Retina (tissue), 1 donor: ENCODE results near the gene FMNL3.
A peak's percentile ranks its signal among the peaks of the same experiment; 100 is the strongest.

Source experiments
- DNase-seq: peaks from one replicate; pipeline ENCODE4 v3.0.0-alpha.2; 2016

The FMNL3 gene

GRCh38 chr12:49673446-49674317, 33.5 kb downstream of the FMNL3 start:
- peak; percentile 89 for DNase-seq

GRCh38 chr12:49672301-49673217, 34.6 kb downstream of the FMNL3 start:
- DNase-seq: no peak

GRCh38 chr12:49671031-49671765, 36.0 kb downstream of the FMNL3 start:
- no peak for DNase-seq

- no peak for DNase-seq
These were observed 37.4 kb downstream of the FMNL3 start for GRCh38 chr12:49669796-49670195.

GRCh38 chr12:49667325-49668090, 39.7 kb downstream of the FMNL3 start:
- no peak for DNase-seq

GRCh38 chr12:49666176-49666575, 41.0 kb downstream of the FMNL3 start:
- no peak for DNase-seq

GRCh38 chr12:49665384-49665783, 41.8 kb downstream of the FMNL3 start:
- DNase-seq: no peak

GRCh38 chr12:49664591-49665239, 42.5 kb downstream of the FMNL3 start:
- no peak for DNase-seq

GRCh38 chr12:49664167-49664566, 43.0 kb downstream of the FMNL3 start:
- no peak for DNase-seq

- DNase-seq: no peak
These were observed 44.0 kb downstream of the FMNL3 start for GRCh38 chr12:49662998-49663843.

- DNase-seq: no peak
These were observed 45.5 kb downstream of the FMNL3 start for GRCh38 chr12:49661746-49662145.

- no peak for DNase-seq
These were observed 46.0 kb downstream of the FMNL3 start for GRCh38 chr12:49661191-49661590.

- no peak for DNase-seq
These were observed 47.5 kb downstream of the FMNL3 start for GRCh38 chr12:49659753-49660152.

GRCh38 chr12:49658276-49658675, 48.9 kb downstream of the FMNL3 start:
- DNase-seq: no peak

- DNase-seq: no peak
These were observed 51.5 kb downstream of the FMNL3 start for GRCh38 chr12:49655595-49656236.

- DNase-seq: no peak
These were observed 52.5 kb downstream of the FMNL3 start for GRCh38 chr12:49654715-49655114.

GRCh38 chr12:49652921-49653520, 54.2 kb downstream of the FMNL3 start:
- DNase-seq: no peak

- DNase-seq: no peak
These were observed 55.4 kb downstream of the FMNL3 start for GRCh38 chr12:49651855-49652254.

GRCh38 chr12:49649892-49650291, 57.3 kb downstream of the FMNL3 start:
- DNase-seq: no peak

- no peak for DNase-seq
These were observed 57.8 kb downstream of the FMNL3 start for GRCh38 chr12:49649445-49649844.
